GM20000 (cell line): ENCODE measurements around the gene KNOP1.
"Not testable (repeated sequence)": the region's sequence is repeated elsewhere in the genome, so short reads cannot be mapped to it uniquely, and the experiment has no call there.

ENCODE experiments used
- DNase-seq: peaks from one replicate; pipeline ENCODE4 v3.0.0; 2012; ENCODE audit warnings: low spot score
- TF ChIP-seq, protein P1 (sequence below): IDR thresholded peaks from 2 replicates; pipeline ENCODE4 v1.5.1; 2012; ENCODE audit warnings: mild to moderate bottlenecking, control low read depth; ENCODE audit errors: extremely low read depth, missing control alignments

KNOP1 gene

DNA sequence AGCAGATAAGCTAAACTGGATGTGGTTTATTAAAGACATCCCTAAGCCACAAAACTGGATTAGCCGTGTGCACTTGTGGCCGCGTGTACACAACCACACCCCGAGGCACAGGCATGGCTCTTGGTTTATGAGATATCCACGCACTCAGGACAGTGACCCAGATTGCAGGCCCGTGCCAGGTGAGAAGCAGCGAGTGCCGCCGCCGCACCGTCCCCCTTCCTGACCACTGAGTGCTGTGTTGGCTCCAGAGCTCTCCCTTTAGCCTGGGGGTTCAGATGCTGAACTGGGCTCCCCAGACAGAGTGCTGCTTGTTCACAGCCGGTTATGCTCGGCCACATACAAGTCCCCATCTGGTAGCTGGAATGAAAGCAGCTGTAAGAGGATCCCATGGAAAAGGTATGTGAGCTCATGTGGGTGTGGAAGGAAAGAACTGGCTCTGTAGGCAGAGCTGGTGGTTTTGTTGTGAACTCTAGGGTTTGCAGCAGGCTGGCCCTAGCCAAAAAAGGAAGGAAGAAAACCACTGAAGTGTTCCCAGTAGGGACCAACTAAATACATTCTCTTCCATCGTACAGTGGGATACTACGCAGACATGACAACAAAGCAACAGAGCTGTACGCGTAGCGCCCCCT is 29.5 kb downstream of the KNOP1 start:
- DNase-seq: no peak
- TF ChIP-seq, protein P1, sequence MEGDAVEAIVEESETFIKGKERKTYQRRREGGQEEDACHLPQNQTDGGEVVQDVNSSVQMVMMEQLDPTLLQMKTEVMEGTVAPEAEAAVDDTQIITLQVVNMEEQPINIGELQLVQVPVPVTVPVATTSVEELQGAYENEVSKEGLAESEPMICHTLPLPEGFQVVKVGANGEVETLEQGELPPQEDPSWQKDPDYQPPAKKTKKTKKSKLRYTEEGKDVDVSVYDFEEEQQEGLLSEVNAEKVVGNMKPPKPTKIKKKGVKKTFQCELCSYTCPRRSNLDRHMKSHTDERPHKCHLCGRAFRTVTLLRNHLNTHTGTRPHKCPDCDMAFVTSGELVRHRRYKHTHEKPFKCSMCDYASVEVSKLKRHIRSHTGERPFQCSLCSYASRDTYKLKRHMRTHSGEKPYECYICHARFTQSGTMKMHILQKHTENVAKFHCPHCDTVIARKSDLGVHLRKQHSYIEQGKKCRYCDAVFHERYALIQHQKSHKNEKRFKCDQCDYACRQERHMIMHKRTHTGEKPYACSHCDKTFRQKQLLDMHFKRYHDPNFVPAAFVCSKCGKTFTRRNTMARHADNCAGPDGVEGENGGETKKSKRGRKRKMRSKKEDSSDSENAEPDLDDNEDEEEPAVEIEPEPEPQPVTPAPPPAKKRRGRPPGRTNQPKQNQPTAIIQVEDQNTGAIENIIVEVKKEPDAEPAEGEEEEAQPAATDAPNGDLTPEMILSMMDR: no peak

DNA sequence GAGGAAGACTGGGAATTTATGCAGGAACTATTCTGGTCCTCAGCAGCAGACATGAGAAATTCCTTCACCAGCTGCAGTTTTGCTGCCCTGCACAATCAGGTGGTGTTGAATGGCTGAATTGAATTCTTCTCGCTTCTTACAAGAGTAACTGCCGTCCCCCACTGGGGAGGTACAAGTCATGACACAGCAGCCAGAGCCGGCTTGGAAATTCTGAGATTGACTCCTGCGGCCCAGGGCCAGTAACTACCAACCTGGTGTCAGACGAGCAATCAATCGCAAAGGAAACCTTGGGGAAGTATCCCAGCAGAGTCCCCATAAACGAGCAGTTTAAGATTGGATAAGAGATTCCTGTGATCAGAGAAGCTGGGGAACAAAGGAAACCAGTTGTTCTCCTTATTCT is 30.7 kb downstream of the KNOP1 start:
- DNase-seq: no peak
- TF ChIP-seq, protein P1: no peak

DNA sequence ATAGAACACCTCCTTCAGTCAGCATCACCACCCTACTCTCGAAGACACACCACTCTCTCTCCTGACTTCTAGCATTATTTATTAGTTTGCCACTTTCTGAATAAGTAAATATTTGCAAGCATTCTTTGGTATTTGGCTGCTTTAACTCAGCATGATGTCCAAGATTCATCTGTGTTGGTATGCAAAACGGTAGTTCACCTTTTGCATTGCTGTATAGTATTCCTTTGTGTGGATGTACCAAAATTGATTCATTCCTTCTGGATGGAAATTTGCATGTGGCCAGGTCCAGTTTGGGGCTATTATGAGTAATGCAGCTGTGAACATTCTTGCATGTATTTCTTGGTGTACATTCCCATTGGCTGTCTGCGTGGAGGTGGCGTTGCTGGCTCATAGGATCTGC is 32.9 kb downstream of the KNOP1 start:
- no peak for DNase-seq
- TF ChIP-seq, protein P1: no peak

DNA sequence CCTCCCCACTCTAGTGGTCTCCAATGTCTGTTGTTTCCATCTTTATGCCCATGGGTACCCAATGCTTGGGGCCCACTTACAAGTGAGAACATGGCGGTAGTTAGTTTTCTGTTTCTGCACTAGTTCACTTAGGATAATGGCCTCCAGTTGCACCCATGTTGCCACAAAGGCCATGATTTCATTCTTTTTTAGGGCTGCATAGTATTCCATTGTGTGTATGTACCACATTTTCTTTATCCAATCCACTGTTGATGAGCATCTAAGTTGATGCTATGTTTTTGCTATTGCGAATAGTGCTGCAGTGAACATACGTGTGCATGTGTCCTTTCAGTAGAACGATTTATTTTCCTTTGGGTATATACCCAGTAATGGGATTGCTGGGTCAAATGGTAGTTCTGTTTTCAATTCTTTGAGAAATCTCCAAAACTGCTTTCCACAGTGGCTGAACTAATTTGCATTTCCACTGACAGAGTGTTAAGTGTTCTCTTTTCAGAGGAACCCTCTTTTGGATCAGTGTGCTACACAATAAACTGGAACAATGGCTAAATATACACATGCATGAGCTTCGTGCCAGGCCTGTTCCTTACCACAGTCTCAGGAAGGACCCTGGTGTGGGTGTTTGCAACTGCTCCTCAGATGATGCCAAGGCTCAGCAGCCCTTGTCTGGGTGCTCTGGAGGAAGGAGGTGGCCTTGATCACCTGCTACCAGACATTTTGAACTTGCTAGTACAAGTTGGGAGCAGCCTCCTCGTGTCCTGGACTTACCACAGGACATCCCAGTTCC is 34.4 kb downstream of the KNOP1 start:
- no peak for DNase-seq
- TF ChIP-seq, protein P1: no peak

DNA sequence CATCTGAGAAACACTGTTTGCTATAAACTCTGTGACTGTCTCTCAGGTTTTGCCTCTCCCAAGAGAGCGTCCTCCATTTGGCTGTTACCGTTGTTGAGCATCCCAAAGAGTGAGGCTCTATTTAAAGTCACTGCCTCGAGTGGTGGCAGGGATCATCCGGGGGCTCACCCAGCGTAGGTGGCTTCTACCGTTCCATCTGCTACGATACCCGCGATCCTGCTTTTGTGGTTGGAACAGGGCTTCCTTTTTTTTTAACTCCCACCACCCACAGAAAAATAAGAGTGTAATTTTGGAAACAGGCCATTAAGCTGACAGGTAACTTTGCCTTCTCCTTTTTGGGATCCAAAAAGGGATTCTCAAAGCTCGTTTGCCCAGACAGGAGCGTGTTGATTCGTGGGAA is 36.4 kb downstream of the KNOP1 start:
- TF ChIP-seq, protein P1: no peak
- DNase-seq: no peak

DNA sequence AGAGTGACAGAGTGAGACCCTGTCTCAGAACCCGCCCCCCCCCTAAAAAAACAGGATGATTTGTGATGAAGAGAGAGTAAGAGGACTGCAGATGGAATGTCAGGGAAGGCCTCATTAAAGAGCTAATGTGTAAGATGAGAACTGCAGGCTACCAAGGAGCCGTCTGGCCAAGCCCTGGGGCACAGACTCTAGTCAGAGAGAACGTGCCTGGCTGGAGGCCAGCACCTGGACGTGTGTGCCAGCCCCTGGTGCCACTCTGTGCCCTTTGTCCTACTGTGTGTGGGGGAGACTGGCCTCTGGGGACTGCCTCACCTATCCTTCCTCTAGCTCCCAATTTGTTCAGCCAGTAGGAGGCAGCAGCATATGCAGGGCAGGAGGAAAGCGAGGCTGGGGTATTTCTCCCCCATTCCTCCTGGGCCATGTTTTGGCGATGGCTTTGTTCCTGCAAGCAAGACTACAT is 37.1 kb downstream of the KNOP1 start:
- TF ChIP-seq, protein P1: no peak
- no peak for DNase-seq

DNA sequence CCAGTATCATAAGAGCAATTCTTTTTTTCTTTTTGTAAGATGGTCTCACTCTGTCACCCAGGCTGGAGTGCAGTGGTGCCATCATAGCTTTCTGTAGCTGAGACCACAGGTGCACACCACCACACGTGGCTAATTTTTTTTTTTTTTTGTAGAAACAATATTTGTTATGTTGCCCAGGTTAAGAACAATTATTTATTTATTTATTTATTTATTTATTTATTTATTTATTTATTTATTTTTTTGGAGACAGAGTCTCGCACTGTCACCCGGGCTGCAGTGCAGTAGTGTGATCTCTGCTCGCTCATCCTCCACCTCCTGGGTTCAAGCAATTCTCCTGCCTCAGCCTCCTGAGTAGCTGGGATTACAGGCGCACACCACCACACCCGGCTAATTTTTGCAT is 38.7 kb downstream of the KNOP1 start:
- not testable (repeated sequence) for DNase-seq
